Coronary artery (tissue), 2 donors: ENCODE results near the gene UGGT1.

ENCODE experiments used
- DNase-seq: peaks from one replicate; pipeline ENCODE4 v3.0.0-alpha.2; 2017; ENCODE audit warnings: low spot score
- H3K27ac ChIP-seq, 2 donors: fragments of 200-600 bp; sonication (generic); one replicate each; pipeline ENCODE4 v1.5.1; 2016 to 2019
- H3K4me3 ChIP-seq: fragments of 200-600 bp; sonication (generic); 2 replicates; pipeline ENCODE4 v1.5.1; 2016; ENCODE audit warnings: mild to moderate bottlenecking, moderate library complexity
- TF ChIP-seq, protein P1 (sequence below): fragments of 200-600 bp; sonication (generic); IDR thresholded peaks from one replicate; pipeline ENCODE4 v1.5.1; 2019; ENCODE audit warnings: antibody characterized with exemption

Gene UGGT1

DNA sequence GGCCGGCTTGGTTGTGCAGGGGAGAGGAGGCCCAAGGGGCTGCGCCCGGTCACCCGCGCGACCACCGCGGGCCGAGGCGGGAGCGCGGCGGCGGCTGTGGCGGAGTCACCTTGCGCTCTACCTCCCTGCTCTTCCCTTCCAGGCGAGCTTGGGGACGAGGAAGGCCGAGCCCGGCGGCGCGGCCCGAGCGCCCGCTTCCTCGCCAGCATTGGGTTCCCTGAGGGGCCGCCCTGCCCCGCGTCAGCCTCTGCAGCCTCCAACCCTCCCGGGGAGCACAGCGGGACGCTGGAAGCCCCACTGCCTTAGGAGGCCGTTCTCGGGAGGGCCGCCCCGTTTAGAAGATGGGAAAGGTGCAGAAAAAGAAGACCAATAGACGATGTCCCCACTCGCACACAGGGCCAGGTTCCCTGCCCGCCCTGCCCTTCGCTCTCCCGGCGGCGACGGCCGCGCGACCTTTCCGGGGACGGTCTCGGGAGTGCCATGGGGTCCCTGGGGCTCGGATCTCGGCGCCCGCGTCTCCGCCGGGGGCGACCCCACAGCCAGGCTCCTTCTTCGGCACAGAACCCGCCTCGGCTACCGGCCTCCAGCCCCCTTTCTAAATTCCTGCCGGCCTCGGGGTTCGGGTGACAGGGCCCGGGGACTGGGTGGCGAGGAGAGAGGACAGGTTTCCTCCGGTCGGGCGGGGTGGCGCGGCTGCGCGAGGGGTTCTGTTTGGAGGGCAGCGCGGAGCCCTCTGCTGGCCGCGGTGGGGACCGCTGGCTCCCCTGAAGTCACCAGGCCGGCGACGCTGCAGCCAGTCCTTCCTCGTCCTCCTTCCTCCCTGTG, 142.2 kb downstream of the UGGT1 start:
- peak; percentile 81 for DNase-seq
- Histone ChIP-seq H3K4me3 (peak overlapping the region; percentile 69), H3K27ac (peak overlapping the region in 1 of 2 donors; percentile 45)
- TF ChIP-seq, protein P1, sequence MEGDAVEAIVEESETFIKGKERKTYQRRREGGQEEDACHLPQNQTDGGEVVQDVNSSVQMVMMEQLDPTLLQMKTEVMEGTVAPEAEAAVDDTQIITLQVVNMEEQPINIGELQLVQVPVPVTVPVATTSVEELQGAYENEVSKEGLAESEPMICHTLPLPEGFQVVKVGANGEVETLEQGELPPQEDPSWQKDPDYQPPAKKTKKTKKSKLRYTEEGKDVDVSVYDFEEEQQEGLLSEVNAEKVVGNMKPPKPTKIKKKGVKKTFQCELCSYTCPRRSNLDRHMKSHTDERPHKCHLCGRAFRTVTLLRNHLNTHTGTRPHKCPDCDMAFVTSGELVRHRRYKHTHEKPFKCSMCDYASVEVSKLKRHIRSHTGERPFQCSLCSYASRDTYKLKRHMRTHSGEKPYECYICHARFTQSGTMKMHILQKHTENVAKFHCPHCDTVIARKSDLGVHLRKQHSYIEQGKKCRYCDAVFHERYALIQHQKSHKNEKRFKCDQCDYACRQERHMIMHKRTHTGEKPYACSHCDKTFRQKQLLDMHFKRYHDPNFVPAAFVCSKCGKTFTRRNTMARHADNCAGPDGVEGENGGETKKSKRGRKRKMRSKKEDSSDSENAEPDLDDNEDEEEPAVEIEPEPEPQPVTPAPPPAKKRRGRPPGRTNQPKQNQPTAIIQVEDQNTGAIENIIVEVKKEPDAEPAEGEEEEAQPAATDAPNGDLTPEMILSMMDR = peak; percentile 84

DNA sequence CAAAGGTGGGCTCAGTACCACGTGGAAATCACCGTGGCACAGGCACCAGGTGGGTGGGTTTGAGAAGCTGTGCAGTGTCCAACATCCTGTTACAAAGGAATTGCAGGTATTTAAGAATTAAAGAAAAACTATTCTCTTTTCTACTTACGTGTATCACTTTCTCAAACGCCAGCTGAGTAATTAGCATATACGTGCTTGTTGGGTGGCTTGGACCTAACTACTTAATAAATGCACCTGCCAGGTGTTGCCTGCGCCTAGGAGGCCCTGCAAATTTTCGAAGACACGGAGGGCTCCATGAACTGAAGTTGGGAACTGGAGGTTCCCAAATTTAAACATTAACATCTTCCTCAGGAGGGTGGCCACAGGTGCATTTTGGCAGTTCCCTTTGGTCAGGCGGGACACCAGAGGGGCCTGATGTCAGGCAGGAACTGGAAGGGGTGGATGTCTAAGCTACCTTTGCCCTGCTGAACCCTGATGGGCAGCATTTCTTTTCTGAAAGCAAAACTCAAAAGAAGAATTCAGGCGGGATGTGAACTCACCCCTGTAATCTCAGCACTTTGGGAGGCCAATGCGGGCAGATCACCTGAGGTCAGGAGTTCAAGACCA, 142.9 kb downstream of the UGGT1 start:
- TF ChIP-seq, protein P1 = no peak
- Histone ChIP-seq H3K4me3 (peak overlapping the region; percentile 69), H3K27ac (no peak overlapping the region)
- DNase-seq = no peak

DNA sequence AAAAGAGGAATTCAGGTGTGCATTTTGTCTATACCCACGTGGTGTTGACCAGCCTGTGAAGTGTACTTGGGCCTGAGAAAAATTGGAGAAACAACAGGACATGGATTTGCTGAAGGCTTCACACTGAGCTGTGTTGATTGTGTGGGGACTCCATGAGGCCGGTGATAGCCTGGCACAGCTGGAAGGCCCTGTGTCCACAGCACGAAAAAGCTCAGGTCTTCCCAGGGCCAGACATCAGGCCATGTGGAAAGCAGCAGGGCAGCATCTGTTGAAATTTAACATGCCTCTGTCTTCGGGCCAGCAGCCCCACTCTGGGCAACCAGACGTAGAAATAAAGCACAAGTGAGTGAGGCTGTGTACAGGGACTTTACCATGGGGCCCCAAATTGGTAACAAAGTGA, 143.6 kb downstream of the UGGT1 start:
- TF ChIP-seq, protein P1 = no peak
- no peak for DNase-seq
- H3K4me3 ChIP-seq = no peak overlapping the region
- H3K27ac ChIP-seq = no peak overlapping the region

DNA sequence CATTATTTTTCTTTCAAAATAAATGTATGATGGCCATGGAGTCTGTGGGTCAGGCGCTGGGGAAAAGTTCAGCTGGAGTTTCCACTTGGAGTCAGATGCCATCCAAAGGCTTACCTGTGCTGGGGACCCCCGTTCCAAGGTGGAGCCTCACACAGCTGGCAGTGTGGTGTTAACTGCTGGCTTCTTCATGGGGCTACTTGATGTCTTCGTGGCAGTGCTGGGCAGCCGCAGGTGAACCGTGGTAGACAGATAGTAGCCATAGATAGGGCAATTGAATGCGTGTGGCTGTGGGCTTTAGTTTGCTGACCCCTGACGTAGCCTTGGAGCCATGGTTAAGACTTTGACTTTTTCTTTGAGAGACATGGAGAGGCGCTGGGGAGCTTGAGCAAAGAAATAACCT, 144.6 kb downstream of the UGGT1 start:
- Histone ChIP-seq H3K4me3 (no peak overlapping the region), H3K27ac (no peak overlapping the region)
- DNase-seq = no peak
- TF ChIP-seq, protein P1 = no peak

DNA sequence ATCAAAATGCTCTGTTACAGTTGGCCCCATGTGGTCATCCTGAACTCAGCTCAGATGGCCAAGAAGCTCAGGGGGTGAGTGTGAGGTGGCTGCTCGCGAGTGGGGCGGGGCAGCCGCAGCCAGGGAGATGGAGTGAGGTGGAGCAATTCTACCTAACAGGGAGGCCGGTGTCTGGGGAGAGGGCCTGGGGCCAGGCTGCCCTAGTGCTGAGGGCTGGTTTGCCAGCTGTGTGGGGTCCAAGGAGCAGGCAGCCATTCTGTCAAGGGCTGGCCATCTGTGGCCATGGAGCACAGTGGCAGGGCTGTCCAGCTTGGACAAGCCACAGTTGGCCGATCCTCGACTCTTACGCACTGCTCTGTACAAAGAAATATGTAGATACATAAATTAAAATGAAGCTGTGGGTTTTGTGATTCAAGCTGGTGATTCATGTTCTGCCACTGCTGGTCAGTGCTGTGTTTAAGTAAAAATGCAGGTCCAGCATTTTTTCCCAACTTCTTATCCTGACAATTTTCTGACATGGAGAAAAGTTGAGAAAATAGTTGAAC, 145.6 kb downstream of the UGGT1 start:
- TF ChIP-seq, protein P1 = no peak
- no peak overlapping the region for H3K27ac ChIP-seq
- no peak for DNase-seq

DNA sequence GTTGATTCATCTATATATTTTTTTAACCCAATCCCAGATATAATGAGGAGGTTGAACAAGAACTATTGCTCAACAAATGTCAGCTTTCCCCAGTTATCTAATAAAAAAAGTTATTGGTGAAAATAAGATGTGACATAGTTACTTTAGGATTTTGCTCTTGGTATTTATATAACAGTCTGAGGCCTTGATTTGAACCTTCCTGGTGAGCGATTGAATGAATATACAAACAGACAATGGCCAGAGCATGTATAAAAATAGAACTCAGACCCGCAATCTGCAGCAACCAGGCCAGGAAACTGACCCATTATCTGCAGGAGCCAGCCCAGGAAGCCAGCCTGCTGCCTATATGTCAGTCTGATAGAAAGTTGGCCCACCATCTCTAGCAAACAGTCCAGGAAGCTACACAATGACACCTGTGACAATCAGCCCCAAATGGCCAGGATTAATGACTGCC, 146.1 kb downstream of the UGGT1 start:
- no peak for DNase-seq
- Histone ChIP-seq H3K27ac (no peak overlapping the region), H3K4me3 (no peak overlapping the region)
- TF ChIP-seq, protein P1 = no peak

More for the DNA sequence above, 145.6 kb downstream of the UGGT1 start:
- no peak overlapping the region for H3K4me3 ChIP-seq
